A549 (cell line): ENCODE data around the gene TOP2A.

Experiments
- BHLHE40 ChIP-seq: IDR thresholded peaks from 2 replicates; pipeline ENCODE4 v1.6.1; 2012; ENCODE audit warnings: low read depth, low read length, inconsistent platforms
- EHMT2 ChIP-seq: fragments of 200-600 bp; sonication (generic); IDR thresholded peaks from 2 replicates; pipeline ENCODE4 v1.6.1; 2016; ENCODE audit warnings: antibody characterized with exemption, low read depth, mild to moderate bottlenecking, moderate library complexity
- GATA3 ChIP-seq: IDR thresholded peaks from 2 replicates; pipeline ENCODE4 v1.6.1; 2012; ENCODE audit warnings: borderline replicate concordance
- HOXB13 ChIP-seq: fragments of 250-450 bp; sonication (Bioruptor Pico); IDR thresholded peaks from 2 replicates; pipeline ENCODE4 v1.5.0; 2020; ENCODE audit warnings: low read depth, mild to moderate bottlenecking, moderate library complexity
- JUN ChIP-seq, 2 experiments: fragments of >200 bp; sonication (Bioruptor Twin); formaldehyde crosslinking; IDR thresholded peaks; 2 replicates in 1 of 2; 3 replicates in 1 of 2; pipeline ENCODE4 v1.6.1; 2016 to 2017
- KDM1A ChIP-seq: fragments of 200-600 bp; sonication (generic); IDR thresholded peaks from 2 replicates; pipeline ENCODE4 v1.6.1; 2016; ENCODE audit warnings: low read depth, mild to moderate bottlenecking
- PHF8 ChIP-seq: fragments of 200-600 bp; sonication (generic); IDR thresholded peaks from 2 replicates; pipeline ENCODE4 v1.6.1; 2016; ENCODE audit warnings: low read depth, mild to moderate bottlenecking, antibody characterized with exemption, moderate library complexity, borderline replicate concordance
- RAD21 ChIP-seq, 2 experiments: fragments of >200 bp in 1 of 2; sonication (Bioruptor Twin) in 1 of 2; formaldehyde crosslinking in 1 of 2; IDR thresholded peaks in 1 of 2; conservative IDR thresholded peaks in 1 of 2; 2 replicates in 1 of 2; 3 replicates in 1 of 2; pipeline ENCODE4 v1.6.1; 2012 to 2018; ENCODE audit warnings: inconsistent platforms in 1 of 2
- RCOR1 ChIP-seq: fragments of 150-350 bp; IDR thresholded peaks from 2 replicates; pipeline ENCODE4 v1.6.1; 2014; ENCODE audit warnings: antibody characterized with exemption, low read length, low read depth
- RFX5 ChIP-seq: fragments of 450-650 bp; IDR thresholded peaks from 2 replicates; pipeline ENCODE4 v1.7.1; 2014; ENCODE audit warnings: antibody characterized with exemption, mild to moderate bottlenecking, moderate library complexity
- TFCP2L1 ChIP-seq: fragments of 250-450 bp; sonication (Bioruptor Pico); IDR thresholded peaks from 2 replicates; pipeline ENCODE4 v1.5.0; 2021; ENCODE audit warnings: mild to moderate bottlenecking
- ZFP36 ChIP-seq: fragments of 450-650 bp; IDR thresholded peaks from 2 replicates; pipeline ENCODE4 v1.6.1; 2014; ENCODE audit warnings: borderline replicate concordance; ENCODE audit not compliant: partially characterized antibody
- TF ChIP-seq, protein P1 (sequence below): fragments of 450-650 bp; IDR thresholded peaks from 2 replicates; pipeline ENCODE4 v1.6.1; 2014; ENCODE audit warnings: antibody characterized with exemption
- TF ChIP-seq, protein P2 (sequence below): fragments of >200 bp; sonication (Bioruptor Twin); formaldehyde crosslinking; IDR thresholded peaks from 3 replicates; pipeline ENCODE4 v1.5.1; 2016

DNA sequence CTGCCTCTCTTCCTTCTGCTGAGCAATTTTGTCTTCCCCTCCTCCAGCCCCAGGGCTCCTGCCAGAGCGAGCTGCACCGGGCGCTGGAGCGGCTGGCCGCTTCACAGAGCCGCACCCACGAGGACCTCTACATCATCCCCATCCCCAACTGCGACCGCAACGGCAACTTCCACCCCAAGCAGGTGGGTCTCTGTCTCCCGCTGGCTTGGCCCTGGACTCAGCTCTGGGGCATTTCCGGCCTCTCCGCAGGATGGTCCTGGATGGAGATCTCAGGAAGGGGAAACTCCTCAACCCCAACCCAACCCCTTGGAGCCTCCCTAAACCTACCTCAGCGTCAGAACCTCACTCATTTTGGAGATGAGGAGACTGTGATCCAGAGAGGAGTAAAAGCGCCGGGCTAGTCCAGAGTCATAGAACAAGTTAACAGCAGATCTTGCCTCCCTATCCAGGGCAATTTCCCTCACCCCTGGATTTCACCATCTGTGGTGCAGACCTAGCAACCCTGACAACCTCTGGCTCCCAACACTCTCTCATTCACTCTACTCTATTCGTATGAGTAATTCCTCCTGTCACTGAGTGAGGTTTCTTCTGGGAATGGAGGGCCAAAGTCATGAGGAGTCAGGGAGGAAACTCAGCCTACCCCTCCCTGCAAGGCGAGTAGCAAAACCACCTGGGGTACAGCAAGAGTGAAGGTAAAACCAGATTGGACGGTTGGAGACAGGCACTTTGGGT lies 36.4 kb upstream of the TOP2A start:
- TF ChIP-seq RFX5 (no peak), BHLHE40 (no peak), EHMT2 (no peak), JUN (IDR thresholded peaks at IDR 0.05) (peak in 1 of 2 experiments; percentile 57; a peak in 1 of 5 replicates), ZFP36 (no peak), PHF8 (no peak), KDM1A (no peak), TFCP2L1 (CRISPR knock-in tag) (no peak), HOXB13 (CRISPR knock-in tag) (no peak), GATA3 (no peak), RAD21 (conservative IDR thresholded peaks at IDR 0.05 in 1 of 2, IDR thresholded peaks at IDR 0.05 in 1 of 2) (no peak), RCOR1 (no peak)
- TF ChIP-seq, protein P1, sequence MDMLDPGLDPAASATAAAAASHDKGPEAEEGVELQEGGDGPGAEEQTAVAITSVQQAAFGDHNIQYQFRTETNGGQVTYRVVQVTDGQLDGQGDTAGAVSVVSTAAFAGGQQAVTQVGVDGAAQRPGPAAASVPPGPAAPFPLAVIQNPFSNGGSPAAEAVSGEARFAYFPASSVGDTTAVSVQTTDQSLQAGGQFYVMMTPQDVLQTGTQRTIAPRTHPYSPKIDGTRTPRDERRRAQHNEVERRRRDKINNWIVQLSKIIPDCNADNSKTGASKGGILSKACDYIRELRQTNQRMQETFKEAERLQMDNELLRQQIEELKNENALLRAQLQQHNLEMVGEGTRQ: 0 out of 2 replicates have a peak, but pooled peaks have one; percentile 11
- TF ChIP-seq, protein P2, sequence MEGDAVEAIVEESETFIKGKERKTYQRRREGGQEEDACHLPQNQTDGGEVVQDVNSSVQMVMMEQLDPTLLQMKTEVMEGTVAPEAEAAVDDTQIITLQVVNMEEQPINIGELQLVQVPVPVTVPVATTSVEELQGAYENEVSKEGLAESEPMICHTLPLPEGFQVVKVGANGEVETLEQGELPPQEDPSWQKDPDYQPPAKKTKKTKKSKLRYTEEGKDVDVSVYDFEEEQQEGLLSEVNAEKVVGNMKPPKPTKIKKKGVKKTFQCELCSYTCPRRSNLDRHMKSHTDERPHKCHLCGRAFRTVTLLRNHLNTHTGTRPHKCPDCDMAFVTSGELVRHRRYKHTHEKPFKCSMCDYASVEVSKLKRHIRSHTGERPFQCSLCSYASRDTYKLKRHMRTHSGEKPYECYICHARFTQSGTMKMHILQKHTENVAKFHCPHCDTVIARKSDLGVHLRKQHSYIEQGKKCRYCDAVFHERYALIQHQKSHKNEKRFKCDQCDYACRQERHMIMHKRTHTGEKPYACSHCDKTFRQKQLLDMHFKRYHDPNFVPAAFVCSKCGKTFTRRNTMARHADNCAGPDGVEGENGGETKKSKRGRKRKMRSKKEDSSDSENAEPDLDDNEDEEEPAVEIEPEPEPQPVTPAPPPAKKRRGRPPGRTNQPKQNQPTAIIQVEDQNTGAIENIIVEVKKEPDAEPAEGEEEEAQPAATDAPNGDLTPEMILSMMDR: no peak
